ENCODE measurements around the gene GAS2L3.
"Not testable (repeated sequence)": the region's sequence is repeated elsewhere in the genome, so short reads cannot be mapped to it uniquely, and the experiment has no call there.

The GAS2L3 gene

DNA sequence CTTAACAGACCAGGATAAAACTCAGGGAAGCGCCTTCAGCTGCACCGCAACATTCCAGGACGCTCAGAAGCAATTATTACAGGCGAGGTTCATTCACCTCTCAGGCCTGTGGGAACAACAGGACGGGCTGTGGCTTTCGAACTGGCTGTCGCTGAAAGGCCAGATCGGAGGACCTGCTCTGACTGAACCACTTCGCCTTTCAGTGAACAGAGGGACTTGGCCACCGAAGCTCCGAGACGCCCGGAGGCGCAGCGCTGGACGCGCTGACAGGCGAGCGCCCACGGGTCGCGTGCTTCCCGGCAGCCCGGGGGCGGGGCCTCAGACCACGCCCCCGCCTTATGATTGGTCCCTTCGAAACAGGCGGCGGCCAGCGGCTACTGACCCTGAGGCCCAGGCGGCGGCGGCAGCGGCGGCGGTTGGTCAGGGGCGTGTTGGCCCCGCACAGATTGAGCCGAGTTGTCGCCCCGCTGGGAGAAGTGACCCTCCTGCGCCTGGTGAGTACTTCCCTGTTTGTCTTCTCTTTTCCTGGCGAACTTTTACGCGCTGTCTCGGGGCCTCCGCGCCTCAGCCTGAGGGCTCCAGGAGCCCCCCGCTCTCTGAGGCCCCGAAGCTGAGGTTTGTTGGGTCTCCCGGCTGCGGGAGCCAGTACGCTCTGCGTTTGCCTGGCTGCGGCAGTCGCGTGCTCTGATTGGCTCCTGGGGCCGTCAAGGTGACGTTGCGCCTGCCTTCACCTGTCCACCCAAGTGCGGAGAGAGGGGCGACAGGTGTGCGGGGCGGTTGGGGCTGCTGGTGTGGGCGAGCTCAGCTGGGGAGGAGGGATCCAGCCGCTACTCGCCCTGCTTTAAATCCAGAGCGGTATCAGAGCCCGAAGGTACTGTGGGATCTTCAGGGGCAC, at the start of gene GAS2L3:
Gene GAS2L3, plus strand, starts transcription at position 393 of the 895 bp plus-strand sequence. CDS start 21,221 bp downstream, outside the sequence.
- DNase-seq (ENCODE audit: low read depth in 2 of 2), result peak in 1 of 2 donors; percentile 45

DNA sequence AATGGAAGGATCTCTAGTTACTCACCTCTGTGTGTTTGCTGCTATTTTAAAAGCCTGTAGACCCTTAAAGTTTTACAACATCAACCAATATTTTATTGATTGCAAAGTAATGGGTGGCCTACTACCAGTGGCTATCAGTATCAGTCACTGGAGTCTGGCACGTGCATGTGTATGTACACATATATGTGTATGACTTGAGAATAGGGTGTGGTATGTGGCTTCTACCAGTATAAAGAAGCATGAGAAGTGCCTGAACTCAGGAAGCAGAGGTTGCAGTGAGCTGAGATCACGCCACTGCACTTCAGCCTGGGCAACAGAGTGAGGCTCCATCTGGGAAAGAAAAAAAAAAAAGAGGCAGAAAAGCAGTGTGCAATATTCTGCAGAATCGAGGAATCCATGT, 45.5 kb upstream of the GAS2L3 start:
- DNase-seq (ENCODE audit: low read depth in 2 of 2), result no peak

DNA sequence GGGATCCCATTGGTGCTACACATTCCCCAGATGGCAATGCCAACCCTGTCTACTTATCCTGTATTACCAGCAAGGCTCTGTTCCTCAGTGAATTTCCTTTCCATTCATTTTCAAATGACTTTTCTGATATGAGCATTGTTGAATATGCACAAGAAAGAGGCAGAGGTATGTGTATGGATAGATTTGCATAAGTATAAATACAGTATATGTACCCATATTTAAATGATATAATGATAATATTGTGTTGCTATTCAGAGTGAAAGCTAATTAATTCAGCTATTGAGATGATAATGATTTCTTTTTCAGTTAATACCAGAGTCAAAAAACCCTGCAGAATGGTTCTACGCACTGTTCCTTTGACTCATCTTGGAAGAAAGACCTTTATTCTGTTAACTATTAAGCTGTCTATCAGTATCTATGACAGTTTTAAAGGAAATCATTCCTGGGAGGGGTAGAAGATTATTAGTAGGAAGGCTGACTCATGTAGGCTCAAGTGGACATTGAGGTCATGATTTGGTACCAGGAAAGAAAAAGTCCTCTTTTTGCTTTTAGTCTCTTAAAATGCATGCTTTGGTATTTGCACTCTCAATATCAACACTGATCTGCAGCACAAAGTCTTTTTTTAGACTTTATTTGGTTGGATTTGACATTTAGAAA, 44.9 kb upstream of the GAS2L3 start:
- DNase-seq (ENCODE audit: low read depth in 2 of 2), result no peak

GRCh38 chr12:100529756-100530350, 43.6 kb upstream of the GAS2L3 start:
- no peak for DNase-seq (ENCODE audit: low read depth in 2 of 2)

DNA sequence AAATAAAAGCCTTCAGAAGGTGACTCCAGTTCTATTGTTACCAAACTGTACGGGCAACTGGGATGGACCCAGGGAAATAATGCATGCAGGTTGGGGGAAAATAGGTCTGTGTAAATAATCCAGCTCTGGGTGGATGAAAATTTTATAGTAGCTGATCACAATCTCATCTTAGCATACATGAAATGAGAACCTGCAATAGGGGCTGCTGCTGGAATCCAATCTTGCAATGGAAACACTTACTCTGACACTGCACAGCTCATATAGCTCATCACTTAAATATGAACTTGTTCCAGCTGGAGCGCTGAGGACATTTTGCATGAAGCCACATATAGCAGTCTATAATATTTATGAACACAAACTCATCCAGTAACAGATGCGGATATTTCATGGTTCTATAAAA, 40.1 kb upstream of the GAS2L3 start:
- DNase-seq (ENCODE audit: low read depth in 2 of 2), result no peak

GRCh38 chr12:100534625-100535227, 38.8 kb upstream of the GAS2L3 start:
- no peak for DNase-seq (ENCODE audit: low read depth in 2 of 2)

GRCh38 chr12:100539202-100539601, 34.3 kb upstream of the GAS2L3 start:
- no peak for DNase-seq (ENCODE audit: low read depth in 2 of 2)

- DNase-seq (ENCODE audit: low read depth in 2 of 2), result no peak
Measured at GRCh38 chr12:100544165-100544564, 29.3 kb upstream of the GAS2L3 start.

DNA sequence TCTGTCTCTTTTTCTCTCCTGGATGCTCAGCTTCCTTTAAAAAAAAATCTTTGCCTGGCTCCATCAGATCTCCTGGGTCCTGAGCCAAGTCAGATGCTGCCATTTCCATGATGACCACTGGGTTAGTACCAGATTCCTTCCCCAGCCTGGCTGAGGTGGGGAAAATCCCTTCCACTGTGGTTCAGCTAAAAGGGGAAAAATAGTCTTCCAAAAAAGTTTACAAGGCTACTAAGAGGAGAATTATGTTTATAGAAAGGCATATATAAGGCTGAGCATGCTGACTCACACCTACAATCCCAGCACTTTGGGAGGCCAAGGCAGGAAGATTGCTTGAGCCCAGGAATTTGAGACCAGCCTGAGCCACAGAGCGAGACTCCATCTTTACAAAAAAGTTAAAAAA, 28.4 kb upstream of the GAS2L3 start:
- no peak for DNase-seq (ENCODE audit: low read depth in 2 of 2)

DNA sequence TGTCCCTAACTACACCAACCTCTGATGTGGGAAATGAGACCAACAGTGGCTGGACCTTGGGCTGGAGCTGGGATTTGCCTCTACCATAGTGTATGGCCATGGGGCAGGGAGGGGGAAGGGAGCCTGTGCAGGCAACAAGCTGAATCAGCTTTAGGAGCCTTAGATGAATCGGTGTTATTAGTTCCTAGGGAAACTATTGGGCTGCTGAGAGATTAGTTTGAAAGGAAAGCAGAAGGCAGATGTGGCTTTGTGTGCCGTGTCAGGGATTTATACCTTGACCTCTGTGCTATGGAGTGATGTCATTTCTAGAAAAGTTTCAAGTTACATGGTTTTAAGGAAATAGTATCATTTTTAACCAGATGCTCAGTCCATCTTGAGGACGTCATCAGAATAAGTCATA, 19.5 kb upstream of the GAS2L3 start:
- no peak for DNase-seq (ENCODE audit: low read depth in 2 of 2)

GRCh38 chr12:100554608-100555077, 18.8 kb upstream of the GAS2L3 start:
- DNase-seq (ENCODE audit: low read depth in 2 of 2), result no peak

GRCh38 chr12:100555722-100556121, 17.8 kb upstream of the GAS2L3 start:
- DNase-seq (ENCODE audit: low read depth in 2 of 2), result no peak

DNA sequence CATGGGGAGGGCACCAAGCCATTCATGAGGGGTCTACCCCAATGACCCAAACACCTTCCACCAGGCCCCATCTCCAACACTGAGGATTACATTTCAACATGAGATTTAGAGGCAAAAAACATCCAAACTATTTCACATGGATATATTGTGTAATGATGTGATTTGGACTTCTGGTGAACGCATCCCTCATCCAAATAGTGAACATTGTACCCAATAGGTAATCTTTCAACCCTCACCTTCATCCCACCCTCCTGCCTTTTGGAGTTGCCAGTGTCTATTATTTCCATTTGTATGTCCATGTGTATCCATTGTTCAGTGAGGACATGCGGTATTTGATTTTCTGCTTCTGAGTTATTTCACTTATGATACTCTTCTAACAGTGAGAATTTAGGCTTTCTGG, 16.1 kb upstream of the GAS2L3 start:
- DNase-seq (ENCODE audit: low read depth in 2 of 2), result no peak

DNA sequence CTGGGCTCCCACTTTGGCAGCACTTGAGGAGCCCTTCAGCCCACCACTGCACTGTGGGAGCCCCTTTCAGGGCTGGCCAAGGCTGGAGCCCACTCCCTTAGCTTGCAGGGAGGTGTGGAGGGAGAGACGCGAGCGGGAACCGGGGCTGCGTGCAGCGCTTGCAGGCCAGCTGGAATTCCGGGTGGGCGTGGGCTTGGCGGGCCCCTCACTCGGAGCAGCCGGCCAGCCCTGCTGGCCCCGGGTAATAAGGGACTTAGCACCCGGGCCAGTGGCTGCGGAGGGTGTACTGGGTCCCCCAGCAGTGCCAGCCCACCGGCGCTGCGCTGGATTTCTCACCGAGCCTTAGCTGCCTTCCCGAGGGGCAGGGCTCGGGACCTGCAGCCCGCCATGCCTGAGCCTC, 14.2 kb upstream of the GAS2L3 start:
- DNase-seq (ENCODE audit: low read depth in 2 of 2), result not testable (repeated sequence)

- no peak for DNase-seq (ENCODE audit: low read depth in 2 of 2)
Measured at GRCh38 chr12:100564090-100564489, 9.4 kb upstream of the GAS2L3 start.

- DNase-seq (ENCODE audit: low read depth in 2 of 2), result no peak
Measured at GRCh38 chr12:100564905-100565467, 8.5 kb upstream of the GAS2L3 start.

DNA sequence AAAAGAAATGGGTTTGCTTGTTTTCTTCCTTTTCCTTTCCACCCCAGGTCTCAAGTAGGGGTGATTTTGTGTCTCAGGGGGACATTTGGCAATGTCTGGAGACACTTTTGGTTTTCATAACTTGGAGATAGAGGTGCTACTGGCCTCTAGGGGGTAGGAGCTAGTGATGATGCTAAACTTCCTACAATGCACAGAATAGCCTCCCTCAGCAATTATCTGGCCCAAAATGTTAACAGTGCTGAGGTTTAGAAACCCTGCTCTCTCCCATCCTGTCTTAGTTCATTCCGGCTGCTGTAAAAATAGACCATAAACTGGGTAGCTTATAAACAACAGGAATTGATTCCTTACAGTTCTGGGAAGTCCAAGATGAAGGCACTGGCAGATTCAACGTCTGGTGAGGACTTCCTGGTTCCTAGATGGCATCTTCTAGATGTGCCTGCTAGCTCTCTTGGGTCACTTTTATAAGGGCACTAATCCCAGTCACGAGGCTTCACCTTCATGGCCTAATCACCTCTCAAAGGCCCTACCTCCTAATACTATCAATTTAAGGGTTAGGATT, 7.4 kb upstream of the GAS2L3 start:
- DNase-seq (ENCODE audit: low read depth in 2 of 2), result no peak

DNA sequence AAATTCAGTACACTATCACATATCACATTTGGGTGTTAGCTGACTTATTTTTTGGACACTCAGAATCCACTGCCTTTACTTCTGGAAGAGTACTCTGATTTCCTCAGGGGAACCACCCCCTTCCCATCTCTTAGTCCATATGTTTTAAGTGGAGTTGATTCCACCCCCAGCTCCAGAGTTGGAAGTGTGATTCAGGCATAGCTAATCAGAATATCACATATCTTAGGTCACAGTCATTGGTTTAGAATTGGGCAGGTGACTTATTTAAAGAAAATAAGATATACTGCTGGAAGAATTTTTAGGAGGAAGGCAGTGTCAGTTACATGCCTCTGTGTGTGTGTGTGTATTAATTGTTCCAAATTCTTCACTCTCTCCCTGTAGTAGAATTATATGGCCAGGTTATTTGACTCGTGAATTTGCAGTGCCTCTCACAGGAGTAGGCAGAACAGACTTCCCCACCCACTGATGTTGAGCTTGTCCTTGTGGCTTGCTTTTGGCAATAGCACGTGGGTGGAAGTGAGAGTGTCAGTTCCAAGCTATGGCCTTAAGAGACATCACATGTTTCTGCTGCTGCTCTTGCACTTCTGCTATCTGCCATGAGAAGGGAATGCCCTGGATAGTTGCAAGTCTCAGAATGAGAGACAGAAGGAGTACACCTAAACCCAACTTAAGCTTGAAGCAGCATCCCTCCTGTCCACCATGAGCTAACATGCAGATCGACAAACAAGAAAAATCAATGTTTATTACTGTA, 6.4 kb upstream of the GAS2L3 start:
- no peak for DNase-seq (ENCODE audit: low read depth in 2 of 2)

GRCh38 chr12:100567945-100568344, 5.5 kb upstream of the GAS2L3 start:
- DNase-seq (ENCODE audit: low read depth in 2 of 2), result no peak

DNA sequence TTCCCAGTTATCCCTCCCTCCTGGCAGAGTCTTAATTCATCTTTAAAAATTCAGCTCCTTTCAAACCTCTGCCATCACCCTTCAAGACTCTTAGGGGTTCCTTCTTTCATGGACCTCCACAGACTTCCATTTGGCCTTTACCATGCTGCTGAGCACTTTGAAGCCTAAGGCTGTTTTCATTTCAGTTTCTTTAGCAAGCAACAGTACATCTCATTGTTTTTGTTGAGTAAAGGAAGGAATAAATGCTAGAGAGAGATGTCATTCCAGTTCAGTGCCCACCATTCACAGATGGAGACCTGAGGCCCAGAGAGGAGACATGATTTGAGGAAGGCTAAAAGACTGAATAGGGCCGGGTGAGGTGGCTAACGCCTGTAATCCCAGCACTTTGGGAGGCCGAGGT, 1.3 kb upstream of the GAS2L3 start:
- no peak for DNase-seq (ENCODE audit: low read depth in 2 of 2)

Measured in stimulated activated CD8-positive, alpha-beta memory T cell treated with anti-CD3 and anti-CD28 coated beads, Interleukin-7, amount 100 ng/mL, for 4 hours (primary cell).